SK-N-SH (cell line): ENCODE data around the gene IQGAP2. TPM values are rescaled to one million over a fixed set of nuclear protein-coding genes. Genes with fewer than 3 reads are reported as not detected.

Experiments used
- CTCF ChIA-PET: fragments of 300-600, 350-600 bp; formaldehyde crosslinking; extraction: SDS; loops from one replicate; lab custom pipeline; 2021; lab: Yijun Ruan, JAX
- POLR2A ChIA-PET: fragments of 350-600 bp; sonication (Branson Sonifier 250); formaldehyde crosslinking; extraction: SDS; loops from one replicate; lab custom pipeline; 2020; ENCODE audit warnings: antibody characterized with exemption, inconsistent platforms; lab: Yijun Ruan, JAX
- DNase-seq: peaks from one replicate; pipeline ENCODE4 v3.0.0; 2012
- H2AFZ ChIP-seq: fragments of 200-600 bp; sonication (generic); 2 replicates; pipeline ENCODE4 v1.8.1; 2016; ENCODE audit warnings: antibody characterized with exemption, mild to moderate bottlenecking, low read depth
- H3F3A ChIP-seq: fragments of 200-600 bp; sonication (generic); replicated peaks from 2 replicates; pipeline ENCODE3; 2016; ENCODE audit warnings: antibody characterized with exemption, mild to moderate bottlenecking; ENCODE audit not compliant: insufficient read depth
- H3K27ac ChIP-seq, 2 experiments: fragments of 200-500 bp in 1 of 2; fragments of 200-600 bp in 1 of 2; sonication (Bioruptor generic) in 1 of 2; sonication (generic), shearing (Covaris generic) in 1 of 2; 2 replicates each; pipeline versions ENCODE4 v1.5.1 to v1.6.1; 2014 to 2016; ENCODE audit warnings: low read depth in 2 of 2, inconsistent platforms in 1 of 2, low read length in 1 of 2, mild to moderate bottlenecking in 1 of 2, mixed read lengths in 1 of 2
- H3K27me3 ChIP-seq: fragments of 200-600 bp; sonication (generic), shearing (Covaris generic); 2 replicates; pipeline ENCODE4 v1.6.1; 2016; ENCODE audit warnings: mixed run types; ENCODE audit not compliant: insufficient read depth
- H3K36me3 ChIP-seq, 2 experiments: fragments of 200-500 bp in 1 of 2; fragments of 200-600 bp in 1 of 2; sonication (Bioruptor generic) in 1 of 2; sonication (generic) in 1 of 2; replicated peaks in 1 of 2; 2 replicates each; pipeline versions ENCODE3 to v1.5.1; 2014 to 2016; ENCODE audit warnings: low read length in 1 of 2, mild to moderate bottlenecking in 1 of 2; ENCODE audit not compliant: insufficient read depth in 2 of 2, control insufficient read depth in 1 of 2
- H3K4me1 ChIP-seq, 2 experiments: fragments of 200-500 bp in 1 of 2; fragments of 200-600 bp in 1 of 2; sonication (Bioruptor generic) in 1 of 2; sonication (generic), shearing (Covaris generic) in 1 of 2; 2 replicates each; pipeline versions ENCODE4 v1.5.1 to v1.6.1; 2014 to 2016; ENCODE audit warnings: low read depth in 1 of 2, low read length in 1 of 2, mixed run types in 1 of 2; ENCODE audit not compliant: insufficient read depth in 2 of 2, control insufficient read depth in 1 of 2
- H3K4me2 ChIP-seq: fragments of 200-600 bp; sonication (generic), shearing (Covaris generic); 2 replicates; pipeline ENCODE4 v1.6.1; 2017; ENCODE audit warnings: mixed run types
- H3K4me3 ChIP-seq, 2 experiments: fragments of 200-500 bp in 1 of 2; fragments of 200-600 bp in 1 of 2; sonication (Bioruptor generic) in 1 of 2; sonication (generic), shearing (Covaris generic) in 1 of 2; 2 replicates each; pipeline versions ENCODE4 v1.5.1 to v1.8.1; 2014 to 2016; ENCODE audit warnings: low read depth in 2 of 2, inconsistent platforms in 1 of 2, low read length in 1 of 2, mild to moderate bottlenecking in 1 of 2, mixed read lengths in 1 of 2, moderate library complexity in 1 of 2
- H3K79me2 ChIP-seq: fragments of 200-600 bp; sonication (generic); 2 replicates; pipeline ENCODE4 v1.8.1; 2017; ENCODE audit warnings: mild to moderate bottlenecking; ENCODE audit not compliant: insufficient read depth
- H3K9ac ChIP-seq: fragments of 200-600 bp; sonication (generic); 2 replicates; pipeline ENCODE4 v1.6.1; 2017; ENCODE audit warnings: mixed run types
- H3K9me2 ChIP-seq: fragments of 200-600 bp; sonication (generic); 2 replicates; pipeline ENCODE4 v1.6.1; 2017; ENCODE audit warnings: mixed run types
- H3K9me3 ChIP-seq: fragments of 200-600 bp; sonication (generic); 2 replicates; pipeline ENCODE4 v1.6.1; 2017; ENCODE audit warnings: mixed run types, mild to moderate bottlenecking, moderate library complexity
- H4K20me1 ChIP-seq: fragments of 200-600 bp; sonication (generic); 2 replicates; pipeline ENCODE4 v1.6.1; 2017; ENCODE audit warnings: mild to moderate bottlenecking, mixed run types; ENCODE audit not compliant: insufficient read depth
- ELF1 ChIP-seq: IDR thresholded peaks from 2 replicates; pipeline ENCODE4 v1.4.0; 2012
- EP300 ChIP-seq, 2 experiments: IDR thresholded peaks; 2 replicates each; pipeline versions ENCODE4 v1.4.0 to v1.6.1; 2012; ENCODE audit warnings: borderline replicate concordance in 1 of 2, low read depth in 1 of 2, low read length in 1 of 2
- FOSL2 ChIP-seq: IDR thresholded peaks from 2 replicates; pipeline ENCODE4 v1.4.0; 2012; ENCODE audit warnings: low read depth, mild to moderate bottlenecking, moderate library complexity, borderline replicate concordance
- FOXM1 ChIP-seq: IDR thresholded peaks from 2 replicates; pipeline ENCODE4 v1.4.0; 2012; ENCODE audit warnings: low read depth, mild to moderate bottlenecking
- IRF3 ChIP-seq: fragments of 150-350 bp; IDR thresholded peaks from 2 replicates; pipeline ENCODE4 v1.6.1; 2016; ENCODE audit warnings: mild to moderate bottlenecking, low read depth, low read length
- JUND ChIP-seq: IDR thresholded peaks from 2 replicates; pipeline ENCODE4 v1.4.0; 2012
- MXI1 ChIP-seq: IDR thresholded peaks from 2 replicates; pipeline ENCODE4 v1.6.1; 2012; ENCODE audit warnings: mild to moderate bottlenecking, low read depth, low read length, improper control_type of control experiment
- POLR2AphosphoS5 ChIP-seq: IDR thresholded peaks from 2 replicates; pipeline ENCODE4 v1.6.1; 2012; ENCODE audit warnings: low read depth, low read length
- RFX5 ChIP-seq: IDR thresholded peaks from 2 replicates; pipeline ENCODE4 v1.6.1; 2012; ENCODE audit warnings: mild to moderate bottlenecking, improper control_type of control experiment, low read length
- SIN3A ChIP-seq: IDR thresholded peaks from 2 replicates; pipeline ENCODE4 v1.6.1; 2012; ENCODE audit warnings: low read depth, mild to moderate bottlenecking, low read length, moderate library complexity, borderline replicate concordance
- SMC3 ChIP-seq: IDR thresholded peaks from 2 replicates; pipeline ENCODE4 v1.6.1; 2012; ENCODE audit warnings: low read depth, low read length, improper control_type of control experiment
- TAF1 ChIP-seq: IDR thresholded peaks from 2 replicates; pipeline ENCODE4 v1.6.1; 2012; ENCODE audit warnings: low read depth, mild to moderate bottlenecking, low read length, moderate library complexity, borderline replicate concordance
- TCF12 ChIP-seq: IDR thresholded peaks from 2 replicates; pipeline ENCODE4 v1.4.0; 2012
- USF1 ChIP-seq: IDR thresholded peaks from 2 replicates; pipeline ENCODE4 v1.4.0; 2012; ENCODE audit warnings: low read depth, borderline replicate concordance
- USF2 ChIP-seq: fragments of 150-350 bp; IDR thresholded peaks from 2 replicates; pipeline ENCODE4 v1.6.1; 2017; ENCODE audit warnings: antibody characterized with exemption, low read length, low read depth, borderline replicate concordance
- WGBS: methylation state at CpG from one replicate; pipeline ENCODE4 v1.1.6; 2017; ENCODE audit warnings: low lambda C conversion rate; 5-methylcytosine and 5-hydroxymethylcytosine counted together
- polyA plus RNA-seq, 3 experiments: library from polyadenylated mRNA; depleted of rRNA; stranded (reverse); fragments of >200 nt; gene quantifications; 2 replicates each; pipeline ENCODE4 v1.2.3, GENCODE V29; 2012
- TF ChIP-seq, protein P1 (sequence below): IDR thresholded peaks from 2 replicates; pipeline ENCODE4 v1.4.0; 2012; ENCODE audit warnings: low read depth

The IQGAP2 gene
- polyA plus RNA-seq, 1 of the 3 experiments (the other 2 are of a cell fraction): 2.1 TPM

GRCh38 chr5:76622973-76623596, 220.0 kb downstream of the IQGAP2 start, which contains the start of gene F2RL2:
Gene F2RL2, minus strand, starts transcription at chr5:76623403. Its CDS starts 173 bp downstream, at chr5:76623230.
- peak within 1 kb of the TSS; percentile 44 for H2AFZ ChIP-seq
- 9% methylated on average over 6 of the region's 7 CpGs for WGBS
- peaks cover 8 to 21% of the 10 kb centered on the region in 2 experiments; a peak in 3 of 4 replicates for H3K4me1 ChIP-seq
- H3K27me3 ChIP-seq: no peaks in the 10 kb centered on the region
- H3K9me2 ChIP-seq: no peaks in the 10 kb centered on the region
- CTCF ChIA-PET: no interaction called here
- no peak for DNase-seq
- peaks cover 2 to 4% of the 10 kb centered on the region in 2 experiments for H3K36me3 ChIP-seq
- peaks cover 7% of the 10 kb centered on the region for H3F3A ChIP-seq
- peaks cover 40% of the 10 kb centered on the region for H3K79me2 ChIP-seq
- POLR2A ChIA-PET: no interaction called here
- TF ChIP-seq POLR2AphosphoS5 (peak; percentile 79), SIN3A (0 out of 2 replicates have a peak, but pooled peaks have one; percentile 23), TCF12 (peak; percentile 31; the same call in 1 of the 2 replicates), ELF1 (no peak), FOSL2 (peak; percentile 54; the same call in 1 of the 2 replicates), EP300 (IDR thresholded peaks at IDR 0.05; ENCODE audit: borderline replicate concordance in 1 of 2, low read depth in 1 of 2, low read length in 1 of 2) (no peak), FOXM1 (no peak), MXI1 (no peak), IRF3 (no peak), TAF1 (peak; percentile 54; the same call in 1 of the 2 replicates), JUND (peak; percentile 21), USF2 (no peak), USF1 (no peak), RFX5 (no peak), SMC3 (no peak)
- TF ChIP-seq, protein P1, sequence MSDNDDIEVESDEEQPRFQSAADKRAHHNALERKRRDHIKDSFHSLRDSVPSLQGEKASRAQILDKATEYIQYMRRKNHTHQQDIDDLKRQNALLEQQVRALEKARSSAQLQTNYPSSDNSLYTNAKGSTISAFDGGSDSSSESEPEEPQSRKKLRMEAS: peak; percentile 83
- H3K4me2 ChIP-seq: peak within 1 kb of the TSS; percentile 75
- H3K9me3 ChIP-seq: no peaks in the 10 kb centered on the region
- peak within 1 kb of the TSS; percentile 51 to 61 for H3K27ac ChIP-seq
- no peaks in the 10 kb centered on the region for H4K20me1 ChIP-seq
- H3K9ac ChIP-seq: peak within 1 kb of the TSS; percentile 75
- H3K4me3 ChIP-seq: peak within 1 kb of the TSS; percentile 50 to 63; a peak in 3 of 4 replicates
